ENCODE measurements around the gene OR2W1.

DNA sequence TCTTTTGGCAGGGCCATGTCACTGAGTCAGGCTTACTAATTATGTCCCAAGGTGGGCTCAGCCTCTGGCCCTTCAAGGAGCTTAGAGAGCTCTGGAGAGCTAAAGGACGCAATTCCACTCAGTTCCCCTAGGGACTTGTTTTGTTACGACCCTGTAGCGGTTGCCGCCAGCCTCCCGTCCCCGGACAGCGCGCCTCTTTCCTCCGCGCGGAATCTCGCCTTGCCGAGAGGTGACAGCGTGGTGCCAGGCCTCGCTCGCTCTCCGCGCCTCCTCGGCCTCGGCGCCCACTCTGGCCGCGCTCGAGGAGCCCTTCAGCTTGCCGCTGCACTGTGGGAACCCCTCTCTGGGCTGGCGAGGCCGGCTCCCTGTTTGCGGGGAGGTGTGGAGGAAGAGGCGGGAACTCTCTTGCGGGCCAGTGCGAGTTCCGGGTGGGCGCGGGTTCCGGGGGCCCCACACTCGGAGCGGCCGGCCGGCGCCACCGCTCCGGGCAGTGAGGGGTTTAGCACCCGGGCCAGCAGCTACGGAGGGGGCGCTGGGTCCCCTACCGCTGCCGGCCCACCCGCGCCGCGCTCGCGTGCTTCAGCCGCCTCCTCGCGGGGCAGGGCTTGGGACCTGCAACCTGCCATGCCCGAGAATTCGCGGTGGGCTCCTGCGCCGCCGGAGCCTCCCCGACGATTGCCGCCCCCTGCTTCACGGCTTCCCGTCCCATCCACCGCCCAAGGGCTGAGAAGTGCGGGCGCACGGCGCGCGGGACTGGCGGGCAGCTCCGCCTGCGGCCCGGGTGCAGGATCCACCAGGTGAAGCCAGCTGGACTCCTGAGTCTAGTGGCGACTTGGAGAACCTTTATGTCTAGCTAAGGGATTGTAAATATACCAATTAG, 30.0 kb downstream of the OR2W1 start:
- TF ChIP-seq CTCF (IDR thresholded peaks at IDR 0.05) (no peak), POLR2A (IDR thresholded peaks at IDR 0.05) (no peak), POLR2AphosphoS5 (IDR thresholded peaks at IDR 0.05) (no peak)
